GM08714 (cell line): ENCODE data around the gene ORMDL3.
"Not testable (repeated sequence)": the region's sequence is repeated elsewhere in the genome, so short reads cannot be mapped to it uniquely, and the experiment has no call there.

ENCODE experiments used
- H3K4me3 ChIP-seq: fragments of 200-500 bp; sonication (Bioruptor generic); 2 replicates; pipeline ENCODE4 v1.5.1; 2014; ENCODE audit warnings: mild to moderate bottlenecking, low read length, inconsistent platforms
- ZNF274 ChIP-seq: IDR thresholded peaks from 2 replicates; pipeline ENCODE4 v1.6.1; 2012; ENCODE audit warnings: mild to moderate bottlenecking, low read depth, low read length

Gene ORMDL3

GRCh38 chr17:39955726-39956225, 28.4 kb upstream of the ORMDL3 start:
- H3K4me3 ChIP-seq = no peak overlapping the region
- no peak for TF ChIP-seq ZNF274

- TF ChIP-seq ZNF274 = no peak
- no peak overlapping the region for H3K4me3 ChIP-seq
Observed at GRCh38 chr17:39954876-39955275, 27.5 kb upstream of the ORMDL3 start.

- H3K4me3 ChIP-seq = peak overlapping the region; percentile 2; the same call in 1 of the 2 replicates
- TF ChIP-seq ZNF274 = no peak
Observed at GRCh38 chr17:39953471-39953888, 26.1 kb upstream of the ORMDL3 start.

GRCh38 chr17:39952680-39953470, 25.5 kb upstream of the ORMDL3 start:
- TF ChIP-seq ZNF274 = no peak
- peak overlapping the region; percentile 5; the same call in 1 of the 2 replicates for H3K4me3 ChIP-seq

- H3K4me3 ChIP-seq = peak overlapping the region; percentile 5; the same call in 1 of the 2 replicates
- no peak for TF ChIP-seq ZNF274
Observed at GRCh38 chr17:39951924-39952679, 24.7 kb upstream of the ORMDL3 start.

GRCh38 chr17:39950871-39951348, 23.5 kb upstream of the ORMDL3 start:
- no peak for TF ChIP-seq ZNF274
- H3K4me3 ChIP-seq = no peak overlapping the region

- H3K4me3 ChIP-seq = no peak overlapping the region
- TF ChIP-seq ZNF274 = no peak
Observed at GRCh38 chr17:39949028-39949427, 21.6 kb upstream of the ORMDL3 start.

GRCh38 chr17:39948489-39948828, 21.1 kb upstream of the ORMDL3 start:
- H3K4me3 ChIP-seq = not testable (repeated sequence)

GRCh38 chr17:39946551-39947330, 19.3 kb upstream of the ORMDL3 start:
- H3K4me3 ChIP-seq = no peak overlapping the region
- no peak for TF ChIP-seq ZNF274

- TF ChIP-seq ZNF274 = no peak
- no peak overlapping the region for H3K4me3 ChIP-seq
Observed at GRCh38 chr17:39944393-39944711, 17.0 kb upstream of the ORMDL3 start.

GRCh38 chr17:39943702-39944392, 16.4 kb upstream of the ORMDL3 start:
- no peak overlapping the region for H3K4me3 ChIP-seq
- TF ChIP-seq ZNF274 = no peak

GRCh38 chr17:39939588-39940419, 12.4 kb upstream of the ORMDL3 start:
- H3K4me3 ChIP-seq = no peak overlapping the region
- TF ChIP-seq ZNF274 = no peak

- H3K4me3 ChIP-seq = no peak overlapping the region
Observed at GRCh38 chr17:39939106-39939505, 11.7 kb upstream of the ORMDL3 start.

More at GRCh38 chr17:39939106-39939505, 11.7 kb upstream of the ORMDL3 start:
- TF ChIP-seq ZNF274 = no peak
